ENCODE data around the gene SRC.
"Not testable (repeated sequence)": the region's sequence is repeated elsewhere in the genome, so short reads cannot be mapped to it uniquely, and the experiment has no call there.

The SRC gene

GRCh38 chr20:37337208-37337991 lies 8.5 kb upstream of the SRC start:
- DNase-seq: no peak

- not testable (repeated sequence) for DNase-seq
Observed at GRCh38 chr20:37338380-37338779, 7.6 kb upstream of the SRC start.

GRCh38 chr20:37339208-37339607 lies 6.7 kb upstream of the SRC start:
- DNase-seq: no peak

GRCh38 chr20:37339764-37340109 lies 6.2 kb upstream of the SRC start:
- not testable (repeated sequence) for DNase-seq

GRCh38 chr20:37340998-37341397 lies 4.9 kb upstream of the SRC start:
- DNase-seq: no peak

- no peak for DNase-seq
Observed at GRCh38 chr20:37341632-37342031, 4.3 kb upstream of the SRC start.

- DNase-seq: no peak
Observed at GRCh38 chr20:37342231-37343177, 3.4 kb upstream of the SRC start.

- DNase-seq: no peak
Observed at GRCh38 chr20:37343212-37343993, 2.5 kb upstream of the SRC start.

GRCh38 chr20:37343994-37344355 lies 2.0 kb upstream of the SRC start:
- DNase-seq: no peak

GRCh38 chr20:37344506-37345338 lies 1.2 kb upstream of the SRC start:
- no peak for DNase-seq

- no peak for DNase-seq
Observed at GRCh38 chr20:37346236-37346534, 245 bp downstream of the SRC start.

GRCh38 chr20:37346535-37347346 lies 801 bp downstream of the SRC start:
- no peak for DNase-seq

GRCh38 chr20:37347347-37347823 lies 1.4 kb downstream of the SRC start:
- DNase-seq: no peak

- DNase-seq: no peak
Observed at GRCh38 chr20:37347891-37348791, 2.2 kb downstream of the SRC start.

GRCh38 chr20:37348792-37349516 lies 3.0 kb downstream of the SRC start:
- no peak for DNase-seq

GRCh38 chr20:37349517-37350491 lies 3.9 kb downstream of the SRC start:
- DNase-seq: no peak

GRCh38 chr20:37350649-37351574 lies 5.0 kb downstream of the SRC start:
- DNase-seq: no peak
